Activated CD8-positive, alpha-beta T cell treated with anti-CD3 and anti-CD28 coated beads, Interleukin-2, amount 10 ng/mL, durations not matched to agents 7 days and 5 days (primary cell): ENCODE results near the gene NLGN4X. TPM values are rescaled to one million over a fixed set of nuclear protein-coding genes. Genes with fewer than 3 reads are reported as not detected.
"Not testable (repeated sequence)": the region's sequence is repeated elsewhere in the genome, so short reads cannot be mapped to it uniquely, and the experiment has no call there.

Source experiments
- ATAC-seq: fragments of 150-1000 bp; cut with Tn5 transposase; one replicate; pipeline ENCODE4 v1.10.0; 2021; ENCODE audit warnings: moderate library complexity
- CTCF ChIA-PET: fragments of 350-600 bp; sonication (Branson Sonifier 250); formaldehyde crosslinking; loops from one replicate; lab custom pipeline; 2021; ENCODE audit warnings: antibody characterized with exemption; lab: Charles Lee
- POLR2A ChIA-PET: fragments of 350-600 bp; sonication (Branson Sonifier 250); formaldehyde crosslinking; loops from one replicate; lab custom pipeline; 2021; ENCODE audit warnings: antibody characterized with exemption; lab: Charles Lee
- DNase-seq: peaks from one replicate; pipeline ENCODE4 v3.0.0-alpha.2; 2020
- H3K27ac Mint-ChIP-seq: one replicate; pipeline ENCODE4 v1.8.0; 2021; ENCODE audit warnings: mild to moderate bottlenecking, mixed read lengths
- H3K27me3 Mint-ChIP-seq: one replicate; pipeline ENCODE4 v1.8.0; 2021; ENCODE audit warnings: low read depth, mixed read lengths
- H3K36me3 Mint-ChIP-seq: one replicate; pipeline ENCODE4 v1.8.0; 2021; ENCODE audit warnings: low read depth, mixed read lengths
- H3K4me1 Mint-ChIP-seq: one replicate; pipeline ENCODE4 v1.8.0; 2021; ENCODE audit warnings: low read depth, mixed read lengths
- H3K4me3 Mint-ChIP-seq: one replicate; pipeline ENCODE4 v1.8.0; 2021; ENCODE audit warnings: mild to moderate bottlenecking, mixed read lengths
- H3K9me3 Mint-ChIP-seq: one replicate; pipeline ENCODE4 v1.8.0; 2022; ENCODE audit warnings: mixed read lengths; ENCODE audit not compliant: insufficient read depth
- total RNA-seq, 2 experiments: library from RNA; stranded (reverse); gene quantifications; one replicate each; pipeline ENCODE4 v1.2.3, GENCODE V29; 2021

Gene NLGN4X
- total RNA-seq, 2 experiments from 2014 or later: not detected

GRCh38 chrX:5903586-5904190, 325.0 kb downstream of the NLGN4X start:
- H3K9me3 Mint-ChIP-seq, ATAC-seq, H3K27ac Mint-ChIP-seq, CTCF ChIA-PET, H3K27me3 Mint-ChIP-seq, POLR2A ChIA-PET, H3K4me1 Mint-ChIP-seq, H3K36me3 Mint-ChIP-seq, DNase-seq, H3K4me3 Mint-ChIP-seq: not testable (repeated sequence)

GRCh38 chrX:5898463-5898862, 330.2 kb downstream of the NLGN4X start:
- Mint-ChIP-seq H3K36me3 (no peaks in the 10 kb centered on the region), H3K4me3 (no peak overlapping the region), H3K9me3 (no peaks in the 10 kb centered on the region), H3K4me1 (no peaks in the 10 kb centered on the region), H3K27me3 (no peaks in the 10 kb centered on the region), H3K27ac (no peak overlapping the region)
- DNase-seq (no peak), ATAC-seq (no peak)
- ChIA-PET CTCF (no interaction called here), POLR2A (no interaction called here)

- no peak for ATAC-seq
- H3K27me3 Mint-ChIP-seq: no peaks in the 10 kb centered on the region
- ChIA-PET CTCF (no interaction called here), POLR2A (no interaction called here)
- no peak overlapping the region for H3K4me3 Mint-ChIP-seq
- no peak overlapping the region for H3K27ac Mint-ChIP-seq
- H3K9me3 Mint-ChIP-seq: no peaks in the 10 kb centered on the region
- H3K36me3 Mint-ChIP-seq: no peaks in the 10 kb centered on the region
- H3K4me1 Mint-ChIP-seq: no peaks in the 10 kb centered on the region
- DNase-seq: no peak
These were observed 337.3 kb downstream of the NLGN4X start for GRCh38 chrX:5891378-5891777.

- ChIA-PET CTCF (no interaction called here), POLR2A (no interaction called here)
- no peak overlapping the region for H3K27ac Mint-ChIP-seq
- H3K36me3 Mint-ChIP-seq: no peaks in the 10 kb centered on the region
- ATAC-seq (no peak), DNase-seq (no peak)
- H3K9me3 Mint-ChIP-seq: no peaks in the 10 kb centered on the region
- H3K27me3 Mint-ChIP-seq: no peaks in the 10 kb centered on the region
- no peaks in the 10 kb centered on the region for H3K4me1 Mint-ChIP-seq
- no peak overlapping the region for H3K4me3 Mint-ChIP-seq
These were observed 351.6 kb downstream of the NLGN4X start for GRCh38 chrX:5876984-5877596.

GRCh38 chrX:5870238-5870637, 358.4 kb downstream of the NLGN4X start:
- H3K9me3 Mint-ChIP-seq: no peaks in the 10 kb centered on the region
- DNase-seq (no peak), ATAC-seq (no peak)
- H3K27ac Mint-ChIP-seq: no peak overlapping the region
- ChIA-PET POLR2A (no interaction called here), CTCF (no interaction called here)
- no peaks in the 10 kb centered on the region for H3K27me3 Mint-ChIP-seq
- H3K4me1 Mint-ChIP-seq: no peaks in the 10 kb centered on the region
- H3K36me3 Mint-ChIP-seq: no peaks in the 10 kb centered on the region
- no peak overlapping the region for H3K4me3 Mint-ChIP-seq

- ChIA-PET POLR2A (no interaction called here), CTCF (no interaction called here)
- no peaks in the 10 kb centered on the region for H3K27me3 Mint-ChIP-seq
- no peaks in the 10 kb centered on the region for H3K36me3 Mint-ChIP-seq
- H3K4me1 Mint-ChIP-seq: no peaks in the 10 kb centered on the region
- H3K27ac Mint-ChIP-seq: no peak overlapping the region
- no peak overlapping the region for H3K4me3 Mint-ChIP-seq
- DNase-seq (no peak), ATAC-seq (no peak)
- H3K9me3 Mint-ChIP-seq: no peaks in the 10 kb centered on the region
These were observed 358.9 kb downstream of the NLGN4X start for GRCh38 chrX:5869786-5870185.

DNA sequence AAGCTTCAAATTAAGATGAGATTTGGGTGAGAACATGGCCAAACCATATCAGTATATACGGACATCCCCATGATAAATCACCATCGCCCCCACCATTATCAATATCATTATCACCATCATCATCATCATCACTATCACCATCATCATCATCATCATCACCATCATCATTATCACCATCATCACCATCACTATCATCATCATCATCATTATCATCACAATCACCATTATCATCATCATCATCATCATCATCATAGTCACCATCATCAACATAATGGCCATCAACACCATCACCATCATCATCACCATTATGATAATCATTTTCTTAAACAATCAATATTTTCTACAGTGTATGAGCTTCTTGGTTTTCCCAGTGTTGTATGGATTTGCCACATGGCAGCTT, 360.9 kb downstream of the NLGN4X start:
- no peaks in the 10 kb centered on the region for H3K36me3 Mint-ChIP-seq
- CTCF ChIA-PET: no interaction called here
- H3K9me3 Mint-ChIP-seq: no peaks in the 10 kb centered on the region
- no peak for DNase-seq
- POLR2A ChIA-PET: no interaction called here
- no peak for ATAC-seq
- no peaks in the 10 kb centered on the region for H3K27me3 Mint-ChIP-seq
- no peak overlapping the region for H3K4me3 Mint-ChIP-seq
- H3K27ac Mint-ChIP-seq: no peak overlapping the region
- no peaks in the 10 kb centered on the region for H3K4me1 Mint-ChIP-seq

DNA sequence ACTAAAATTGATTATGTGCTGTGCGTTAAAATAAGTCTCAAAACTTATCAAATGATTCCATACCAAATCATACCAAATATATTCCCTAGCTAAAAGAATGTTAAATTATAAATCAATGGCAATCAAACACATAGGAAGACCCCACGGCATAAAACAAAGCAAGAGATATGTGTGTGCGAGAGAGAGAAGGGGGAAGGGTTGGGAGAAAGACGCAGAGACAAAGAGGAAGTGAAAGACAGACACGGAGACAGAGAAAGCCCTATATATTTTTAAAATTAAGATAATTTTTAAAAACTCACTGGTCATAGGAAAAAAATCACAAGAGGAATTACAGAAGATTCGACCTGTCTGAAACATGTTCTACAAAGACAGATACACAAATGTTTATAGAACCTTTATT, 371.4 kb downstream of the NLGN4X start:
- no peak overlapping the region for H3K4me3 Mint-ChIP-seq

GRCh38 chrX:5852941-5853340, 375.7 kb downstream of the NLGN4X start:
- no peak overlapping the region for H3K4me3 Mint-ChIP-seq
- DNase-seq: no peak
- H3K4me1 Mint-ChIP-seq: no peaks in the 10 kb centered on the region
- ATAC-seq: no peak
- POLR2A ChIA-PET: no interaction called here
- no peaks in the 10 kb centered on the region for H3K9me3 Mint-ChIP-seq
- H3K27me3 Mint-ChIP-seq: no peaks in the 10 kb centered on the region
- H3K27ac Mint-ChIP-seq: no peak overlapping the region
- H3K36me3 Mint-ChIP-seq: no peaks in the 10 kb centered on the region
- CTCF ChIA-PET: no interaction called here

More for the DNA sequence above, 371.4 kb downstream of the NLGN4X start:
- Mint-ChIP-seq H3K27ac (no peak overlapping the region), H3K27me3 (no peaks in the 10 kb centered on the region), H3K9me3 (no peaks in the 10 kb centered on the region), H3K36me3 (no peaks in the 10 kb centered on the region), H3K4me1 (no peaks in the 10 kb centered on the region)
- DNase-seq (no peak), ATAC-seq (no peak)
- POLR2A ChIA-PET: no interaction called here
- CTCF ChIA-PET: no interaction called here

DNA sequence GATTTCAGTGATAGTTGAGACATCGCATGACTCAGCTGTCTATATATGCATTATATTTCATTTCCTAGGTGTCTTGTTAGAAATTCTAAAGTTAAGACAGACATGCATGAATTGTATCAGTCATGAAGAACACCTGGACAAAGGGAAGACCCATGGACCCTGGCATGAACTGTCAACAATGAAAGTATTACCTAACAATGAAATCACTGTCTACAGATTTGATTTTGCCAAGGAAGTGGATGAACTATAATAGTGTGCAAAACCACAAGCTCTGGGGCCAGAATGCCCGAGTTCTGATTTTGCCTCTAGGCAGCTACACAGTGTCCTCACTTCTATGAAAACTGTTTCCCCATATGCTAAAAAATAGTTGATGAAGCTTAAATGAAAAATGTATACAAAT, 386.1 kb downstream of the NLGN4X start:
- no peaks in the 10 kb centered on the region for H3K36me3 Mint-ChIP-seq
- no peaks in the 10 kb centered on the region for H3K27me3 Mint-ChIP-seq
- ChIA-PET CTCF (no interaction called here), POLR2A (no interaction called here)
- H3K4me1 Mint-ChIP-seq: no peaks in the 10 kb centered on the region
- ATAC-seq (no peak), DNase-seq (no peak)
- no peaks in the 10 kb centered on the region for H3K9me3 Mint-ChIP-seq
- H3K27ac Mint-ChIP-seq: no peak overlapping the region
- H3K4me3 Mint-ChIP-seq: no peak overlapping the region
